NT2/D1 (cell line): ENCODE measurements around the gene OTOF.
A peak's percentile ranks its signal among the peaks of the same experiment; 100 is the strongest.

Experiments
- DNase-seq: peaks from one replicate; pipeline ENCODE4 v3.0.0-alpha.2; 2011; ENCODE audit warnings: low read depth, low spot score
- H3K27me3 ChIP-seq: 2 replicates; pipeline ENCODE4 v1.6.0; 2011; ENCODE audit warnings: mild to moderate bottlenecking; ENCODE audit not compliant: insufficient read length, insufficient read depth
- H3K36me3 ChIP-seq: 2 replicates; pipeline ENCODE4 v1.6.1; 2011; ENCODE audit warnings: mild to moderate bottlenecking, low read length, mixed read lengths; ENCODE audit not compliant: insufficient read depth, insufficient read length
- H3K4me1 ChIP-seq: 2 replicates; pipeline ENCODE4 v1.5.1; 2011; ENCODE audit not compliant: insufficient read depth, insufficient read length
- H3K4me3 ChIP-seq: 2 replicates; pipeline ENCODE4 v1.5.1; 2011; ENCODE audit warnings: low read depth; ENCODE audit not compliant: insufficient read length
- H3K9ac ChIP-seq: 2 replicates; pipeline ENCODE4 v1.6.0; 2011; ENCODE audit warnings: low read depth; ENCODE audit not compliant: insufficient read length
- H3K9me3 ChIP-seq: 2 replicates; pipeline ENCODE4 v1.5.1; 2011; ENCODE audit warnings: mild to moderate bottlenecking, low read length; ENCODE audit not compliant: insufficient read depth
- SUZ12 ChIP-seq: IDR thresholded peaks from 2 replicates; pipeline ENCODE4 v1.6.1; 2011; ENCODE audit not compliant: insufficient read length, insufficient read depth; ENCODE audit errors: extremely low read depth
- YY1 ChIP-seq: IDR thresholded peaks from 2 replicates; pipeline ENCODE4 v1.6.1; 2011; ENCODE audit not compliant: insufficient read length, insufficient read depth
- ZNF274 ChIP-seq: IDR thresholded peaks from 2 replicates; pipeline ENCODE4 v1.6.1; 2011; ENCODE audit warnings: mild to moderate bottlenecking, low read depth, low read length

Gene OTOF

GRCh38 chr2:26477911-26478253 is at the start of gene OTOF:
Gene OTOF, minus strand, starts transcription at chr2:26478124.
- no peak for DNase-seq
- Histone ChIP-seq H3K9me3 (no peaks in the 10 kb centered on the region), H3K9ac (no peak within 1 kb of the TSS), H3K4me1 (peaks cover 22% of the 10 kb centered on the region), H3K4me3 (no peak within 1 kb of the TSS), H3K36me3 (no peaks in the 10 kb centered on the region), H3K27me3 (no peaks in the 10 kb centered on the region)
- TF ChIP-seq SUZ12 (no peak), ZNF274 (no peak), YY1 (no peak)

- H3K36me3 ChIP-seq: no peaks in the 10 kb centered on the region
- no peaks in the 10 kb centered on the region for H3K27me3 ChIP-seq
- TF ChIP-seq YY1 (no peak), SUZ12 (no peak), ZNF274 (no peak)
- no peak overlapping the region for H3K4me3 ChIP-seq
- H3K9ac ChIP-seq: no peak overlapping the region
- DNase-seq: no peak
- peaks cover 7% of the 10 kb centered on the region for H3K4me1 ChIP-seq
- no peaks in the 10 kb centered on the region for H3K9me3 ChIP-seq
These were observed 48.7 kb upstream of the OTOF start for GRCh38 chr2:26526589-26526988.

- no peaks in the 10 kb centered on the region for H3K27me3 ChIP-seq
- H3K4me3 ChIP-seq: no peak overlapping the region
- TF ChIP-seq YY1 (no peak), ZNF274 (no peak), SUZ12 (no peak)
These were observed 48.2 kb upstream of the OTOF start for GRCh38 chr2:26526105-26526504.

GRCh38 chr2:26523750-26524149 is 45.8 kb upstream of the OTOF start:
- peaks cover 8% of the 10 kb centered on the region for H3K4me1 ChIP-seq
- H3K4me3 ChIP-seq: no peak overlapping the region
- no peaks in the 10 kb centered on the region for H3K36me3 ChIP-seq
- no peak overlapping the region for H3K9ac ChIP-seq
- no peaks in the 10 kb centered on the region for H3K27me3 ChIP-seq
- H3K9me3 ChIP-seq: no peaks in the 10 kb centered on the region
- TF ChIP-seq ZNF274 (no peak), SUZ12 (no peak), YY1 (no peak)
- DNase-seq: no peak

More at GRCh38 chr2:26526105-26526504, 48.2 kb upstream of the OTOF start:
- no peak for DNase-seq
- H3K36me3 ChIP-seq: no peaks in the 10 kb centered on the region
- peaks cover 11% of the 10 kb centered on the region for H3K4me1 ChIP-seq
- no peaks in the 10 kb centered on the region for H3K9me3 ChIP-seq
- no peak overlapping the region for H3K9ac ChIP-seq

GRCh38 chr2:26522751-26523171 is 44.8 kb upstream of the OTOF start:
- no peak for DNase-seq
- H3K27me3 ChIP-seq: no peaks in the 10 kb centered on the region

GRCh38 chr2:26522325-26522724 is 44.4 kb upstream of the OTOF start:
- no peak overlapping the region for H3K9ac ChIP-seq
- H3K36me3 ChIP-seq: no peaks in the 10 kb centered on the region
- no peak for DNase-seq
- H3K4me3 ChIP-seq: no peak overlapping the region
- no peak for TF ChIP-seq YY1
- H3K4me1 ChIP-seq: peaks cover 8% of the 10 kb centered on the region
- no peaks in the 10 kb centered on the region for H3K9me3 ChIP-seq
- no peaks in the 10 kb centered on the region for H3K27me3 ChIP-seq

More at GRCh38 chr2:26522751-26523171, 44.8 kb upstream of the OTOF start:
- no peaks in the 10 kb centered on the region for H3K9me3 ChIP-seq
- H3K4me1 ChIP-seq: peaks cover 8% of the 10 kb centered on the region
- no peaks in the 10 kb centered on the region for H3K36me3 ChIP-seq
- H3K4me3 ChIP-seq: no peak overlapping the region
- no peak overlapping the region for H3K9ac ChIP-seq
- no peak for TF ChIP-seq YY1
- no peak for TF ChIP-seq SUZ12
- TF ChIP-seq ZNF274: no peak

GRCh38 chr2:26521913-26522180 is 43.9 kb upstream of the OTOF start:
- no peak overlapping the region for H3K9ac ChIP-seq
- H3K27me3 ChIP-seq: no peaks in the 10 kb centered on the region
- H3K4me3 ChIP-seq: no peak overlapping the region
- no peak for DNase-seq
- TF ChIP-seq ZNF274 (no peak), SUZ12 (no peak), YY1 (no peak)
- H3K36me3 ChIP-seq: no peaks in the 10 kb centered on the region
- peaks cover 8% of the 10 kb centered on the region for H3K4me1 ChIP-seq
- no peaks in the 10 kb centered on the region for H3K9me3 ChIP-seq

- TF ChIP-seq ZNF274 (no peak), SUZ12 (no peak), YY1 (no peak)
- H3K4me3 ChIP-seq: no peak overlapping the region
These were observed 43.4 kb upstream of the OTOF start for GRCh38 chr2:26521054-26521912.

More at GRCh38 chr2:26521054-26521912, 43.4 kb upstream of the OTOF start:
- H3K9me3 ChIP-seq: no peaks in the 10 kb centered on the region
- no peaks in the 10 kb centered on the region for H3K36me3 ChIP-seq
- DNase-seq: peak; percentile 56
- peaks cover 8% of the 10 kb centered on the region for H3K4me1 ChIP-seq
- H3K9ac ChIP-seq: no peak overlapping the region
- no peaks in the 10 kb centered on the region for H3K27me3 ChIP-seq
